ENCODE data around the gene SCML2. TPM values are rescaled to one million over a fixed set of nuclear protein-coding genes. Genes with fewer than 3 reads are reported as not detected.

SCML2 gene

Small RNA genes within 50 kb of the gene (small RNA-seq; reads per million reads assigned to genes)
- gene RF00019 (ENCODE audit: insufficient read depth) (not detected), gene TMSB10P2 (ENCODE audit: insufficient read depth) (not detected)
